HG02642 (cell line): ENCODE results near the gene GFPT2.

Experiments used
- ATAC-seq: cut with Tn5 transposase; IDR thresholded peaks from one replicate; pipeline ENCODE4 v1.9.1; 2021; ENCODE audit warnings: mild to moderate bottlenecking; ENCODE audit not compliant: unreplicated experiment, poor library complexity

GFPT2 gene

GRCh38 chr5:180290568-180291233, 62.4 kb downstream of the GFPT2 start:
- no peak for ATAC-seq

- no peak for ATAC-seq
These were observed 63.2 kb downstream of the GFPT2 start for GRCh38 chr5:180289966-180290365.

- no peak for ATAC-seq
These were observed 63.7 kb downstream of the GFPT2 start for GRCh38 chr5:180289433-180289832.

- ATAC-seq: no peak
These were observed 65.3 kb downstream of the GFPT2 start for GRCh38 chr5:180287868-180288267.

GRCh38 chr5:180287404-180287803, 65.7 kb downstream of the GFPT2 start:
- no peak for ATAC-seq

GRCh38 chr5:180284149-180284548, 69.0 kb downstream of the GFPT2 start:
- no peak for ATAC-seq

- ATAC-seq: no peak
These were observed 70.0 kb downstream of the GFPT2 start for GRCh38 chr5:180283026-180283615.

GRCh38 chr5:180282281-180282680, 70.9 kb downstream of the GFPT2 start:
- ATAC-seq: no peak

GRCh38 chr5:180281706-180282105, 71.4 kb downstream of the GFPT2 start:
- no peak for ATAC-seq

GRCh38 chr5:180274695-180275094, 78.4 kb downstream of the GFPT2 start:
- ATAC-seq: no peak

- no peak for ATAC-seq
These were observed 81.9 kb downstream of the GFPT2 start for GRCh38 chr5:180271221-180271620.

- ATAC-seq: no peak
These were observed 93.9 kb downstream of the GFPT2 start for GRCh38 chr5:180259260-180259611.

- ATAC-seq: no peak
These were observed 99.9 kb downstream of the GFPT2 start for GRCh38 chr5:180253036-180253824.

GRCh38 chr5:180251887-180252286, 101.2 kb downstream of the GFPT2 start:
- ATAC-seq: no peak

- no peak for ATAC-seq
These were observed 102.0 kb downstream of the GFPT2 start for GRCh38 chr5:180251141-180251540.
